Esophagus (tissue), 2 donors: ENCODE measurements around the gene RAB7B. TPM values are rescaled to one million over a fixed set of nuclear protein-coding genes. Genes with fewer than 3 reads are reported as not detected.
A peak's percentile ranks its signal among the peaks of the same experiment; 100 is the strongest.

Experiments
- H3K27ac ChIP-seq, 2 donors: one replicate each; pipeline ENCODE4 v1.5.1; 2013; ENCODE audit warnings: low read depth in 2 of 2, mild to moderate bottlenecking in 2 of 2, inconsistent platforms in 1 of 2, low read length in 1 of 2, moderate library complexity in 1 of 2
- H3K27me3 ChIP-seq, 2 donors: one replicate each; pipeline ENCODE4 v1.6.1; 2013; ENCODE audit warnings: low read length in 2 of 2, control low read depth in 1 of 2, mild to moderate bottlenecking in 1 of 2; ENCODE audit not compliant: insufficient read depth in 2 of 2, control insufficient read depth in 1 of 2
- H3K36me3 ChIP-seq, 2 donors: one replicate each; pipeline ENCODE4 v1.6.1; 2013; ENCODE audit warnings: low read length in 1 of 2; ENCODE audit not compliant: control insufficient read depth in 2 of 2, insufficient read depth in 2 of 2
- H3K4me1 ChIP-seq, 2 donors: one replicate each; pipeline ENCODE4 v1.6.1; 2013; ENCODE audit warnings: low read length in 1 of 2; ENCODE audit not compliant: control insufficient read depth in 2 of 2, insufficient read depth in 2 of 2
- H3K4me3 ChIP-seq, 2 donors: one replicate each; pipeline ENCODE4 v1.5.1; 2013; ENCODE audit warnings: low read length in 2 of 2, mild to moderate bottlenecking in 2 of 2, low read depth in 1 of 2, moderate library complexity in 1 of 2
- H3K9me3 ChIP-seq, 2 donors: one replicate each; pipeline ENCODE4 v1.6.1; 2013; ENCODE audit warnings: mild to moderate bottlenecking in 2 of 2, low read depth in 1 of 2, low read length in 1 of 2, moderate library complexity in 1 of 2; ENCODE audit not compliant: control insufficient read depth in 2 of 2, insufficient read depth in 1 of 2
- WGBS, 2 donors: extraction: QIAGEN DNeasy Blood & Tissue Kit; methylation state at CpG; one replicate each; pipeline ENCODE4 v1.1.7; 2013; 5-methylcytosine and 5-hydroxymethylcytosine counted together
- polyA plus RNA-seq, 2 donors: library from polyadenylated mRNA; stranded (reverse); fragments of 200-250 nt; gene quantifications; one replicate each; pipeline ENCODE4 v1.2.3, GENCODE V29; 2013
- donor health status: healthy with polysubstance abuse.
- donor health status: Bipolar disorder and iron deficiency.

RAB7B gene
- polyA plus RNA-seq, 2 donors = 14.1 to 19.4 TPM

- 47 to 48% methylated on average over 7 of the region's 7 CpGs for WGBS, 2 donors
- no peak overlapping the region for H3K4me3 ChIP-seq
These were observed 36.1 kb upstream of the RAB7B start for GRCh38 chr1:206039046-206039973.

GRCh38 chr1:206037581-206037980 lies 34.4 kb upstream of the RAB7B start:
- Histone ChIP-seq H3K27me3 (no peaks in the 10 kb centered on the region), H3K4me1 (no peaks in the 10 kb centered on the region), H3K9me3 (no peaks in the 10 kb centered on the region), H3K4me3 (no peak overlapping the region), H3K36me3 (no peaks in the 10 kb centered on the region), H3K27ac (no peak overlapping the region)
- 52 to 67% methylated on average over 9 of the region's 9 CpGs for WGBS, 2 donors

More at GRCh38 chr1:206039046-206039973, 36.1 kb upstream of the RAB7B start:
- no peaks in the 10 kb centered on the region for H3K27me3 ChIP-seq
- no peaks in the 10 kb centered on the region for H3K9me3 ChIP-seq
- no peak overlapping the region for H3K27ac ChIP-seq
- no peaks in the 10 kb centered on the region for H3K4me1 ChIP-seq
- H3K36me3 ChIP-seq = no peaks in the 10 kb centered on the region

GRCh38 chr1:206036663-206037455 lies 33.7 kb upstream of the RAB7B start:
- H3K27me3 ChIP-seq = no peaks in the 10 kb centered on the region
- H3K4me1 ChIP-seq = no peaks in the 10 kb centered on the region
- no peak overlapping the region for H3K27ac ChIP-seq
- no peak overlapping the region for H3K4me3 ChIP-seq
- WGBS, 2 donors = 17 to 22% methylated on average over 2 of the region's 2 CpGs
- no peaks in the 10 kb centered on the region for H3K36me3 ChIP-seq
- H3K9me3 ChIP-seq = no peaks in the 10 kb centered on the region

GRCh38 chr1:206035027-206035426 lies 31.8 kb upstream of the RAB7B start:
- no peak overlapping the region for H3K4me3 ChIP-seq
- no peaks in the 10 kb centered on the region for H3K36me3 ChIP-seq
- no peaks in the 10 kb centered on the region for H3K9me3 ChIP-seq
- H3K4me1 ChIP-seq = no peaks in the 10 kb centered on the region
- H3K27ac ChIP-seq = peak overlapping the region in 1 of 2 donors; percentile 18
- H3K27me3 ChIP-seq = no peaks in the 10 kb centered on the region
- 27 to 35% methylated on average over 5 of the region's 5 CpGs for WGBS, 2 donors

- H3K9me3 ChIP-seq = no peaks in the 10 kb centered on the region
- H3K27me3 ChIP-seq = no peaks in the 10 kb centered on the region
- no peaks in the 10 kb centered on the region for H3K4me1 ChIP-seq
- no peak overlapping the region for H3K27ac ChIP-seq
- 84% methylated on average over 5 of the region's 5 CpGs for WGBS, 2 donors
- H3K36me3 ChIP-seq = no peaks in the 10 kb centered on the region
- H3K4me3 ChIP-seq = no peak overlapping the region
These were observed 29.4 kb upstream of the RAB7B start for GRCh38 chr1:206032380-206033140.

GRCh38 chr1:206030714-206031113 lies 27.5 kb upstream of the RAB7B start:
- H3K4me1 ChIP-seq = no peaks in the 10 kb centered on the region

GRCh38 chr1:206030191-206030590 lies 27.0 kb upstream of the RAB7B start:
- WGBS, 2 donors = 73% methylated on average over 4 of the region's 4 CpGs
- Histone ChIP-seq H3K27me3 (no peaks in the 10 kb centered on the region), H3K4me3 (no peak overlapping the region), H3K27ac (no peak overlapping the region), H3K9me3 (no peaks in the 10 kb centered on the region), H3K36me3 (no peaks in the 10 kb centered on the region), H3K4me1 (no peaks in the 10 kb centered on the region)

More at GRCh38 chr1:206030714-206031113, 27.5 kb upstream of the RAB7B start:
- no peaks in the 10 kb centered on the region for H3K27me3 ChIP-seq
- WGBS, 2 donors = 4 to 5% methylated on average over 4 of the region's 4 CpGs
- peak overlapping the region in 1 of 2 donors; percentile 9 for H3K27ac ChIP-seq
- no peaks in the 10 kb centered on the region for H3K36me3 ChIP-seq
- H3K9me3 ChIP-seq = no peaks in the 10 kb centered on the region
- no peak overlapping the region for H3K4me3 ChIP-seq

- H3K27ac ChIP-seq = no peak overlapping the region
- H3K9me3 ChIP-seq = no peaks in the 10 kb centered on the region
- H3K4me1 ChIP-seq = peaks cover 0 to 4% of the 10 kb centered on the region in 2 donors
- 27 to 49% methylated on average over 4 of the region's 4 CpGs for WGBS, 2 donors
- H3K4me3 ChIP-seq = no peak overlapping the region
- no peaks in the 10 kb centered on the region for H3K27me3 ChIP-seq
- no peaks in the 10 kb centered on the region for H3K36me3 ChIP-seq
These were observed 26.3 kb upstream of the RAB7B start for GRCh38 chr1:206029484-206029883.

GRCh38 chr1:206025283-206025820 lies 22.2 kb upstream of the RAB7B start:
- Histone ChIP-seq H3K4me1 (peaks cover 5 to 9% of the 10 kb centered on the region in 2 donors), H3K27me3 (no peaks in the 10 kb centered on the region), H3K4me3 (no peak overlapping the region), H3K9me3 (no peaks in the 10 kb centered on the region), H3K36me3 (no peaks in the 10 kb centered on the region), H3K27ac (no peak overlapping the region)
- 42 to 75% methylated on average over 3 of the region's 3 CpGs for WGBS, 2 donors
